SIG-M5 treated with dmso at 0.1 percent for 504 hours (cell line): ENCODE data around the gene BEND6.

Source experiments
- DNase-seq: peaks from one replicate; lab custom pipeline; 2025; ENCODE audit not compliant: unreplicated experiment; lab: John Stamatoyannopoulos, UW

BEND6 gene

GRCh38 chr6:56940463-56940862 is 14.4 kb upstream of the BEND6 start:
- no peak for DNase-seq

- DNase-seq = no peak
Measured at GRCh38 chr6:56940977-56941376, 13.9 kb upstream of the BEND6 start.

- DNase-seq = no peak
Measured at GRCh38 chr6:56944661-56945060, 10.2 kb upstream of the BEND6 start.

- DNase-seq = no peak
Measured at GRCh38 chr6:56946368-56946767, 8.5 kb upstream of the BEND6 start.

- no peak for DNase-seq
Measured at GRCh38 chr6:56947924-56948323, 7.0 kb upstream of the BEND6 start.

- DNase-seq = no peak
Measured at GRCh38 chr6:56949265-56949664, 5.6 kb upstream of the BEND6 start.

GRCh38 chr6:56949925-56950495 is 4.9 kb upstream of the BEND6 start:
- DNase-seq = no peak

GRCh38 chr6:56951049-56951831 is 3.7 kb upstream of the BEND6 start:
- DNase-seq = no peak

- no peak for DNase-seq
Measured at GRCh38 chr6:56953597-56954402, 1.1 kb upstream of the BEND6 start.

GRCh38 chr6:56955171-56956155 is 556 bp downstream of the BEND6 start:
- peak; percentile 78 for DNase-seq

GRCh38 chr6:56956491-56956890 is 1.6 kb downstream of the BEND6 start:
- DNase-seq = no peak

GRCh38 chr6:56957856-56958255 is 2.9 kb downstream of the BEND6 start:
- DNase-seq = no peak

GRCh38 chr6:56958481-56958880 is 3.6 kb downstream of the BEND6 start:
- DNase-seq = no peak

- DNase-seq = no peak
Measured at GRCh38 chr6:56959094-56959493, 4.2 kb downstream of the BEND6 start.

- no peak for DNase-seq
Measured at GRCh38 chr6:56959938-56960337, 5.0 kb downstream of the BEND6 start.

- no peak for DNase-seq
Measured at GRCh38 chr6:56961151-56961550, 6.2 kb downstream of the BEND6 start.

- DNase-seq = no peak
Measured at GRCh38 chr6:56962441-56962840, 7.5 kb downstream of the BEND6 start.

GRCh38 chr6:56963043-56963442 is 8.1 kb downstream of the BEND6 start:
- no peak for DNase-seq

- DNase-seq = no peak
Measured at GRCh38 chr6:56963793-56964192, 8.9 kb downstream of the BEND6 start.

GRCh38 chr6:56965126-56965525 is 10.2 kb downstream of the BEND6 start:
- no peak for DNase-seq

- no peak for DNase-seq
Measured at GRCh38 chr6:56970849-56971248, 15.9 kb downstream of the BEND6 start.
